HG02870 (cell line): Measurements from ENCODE around the gene AQP3.
"Not testable (repeated sequence)": the region's sequence is repeated elsewhere in the genome, so short reads cannot be mapped to it uniquely, and the experiment has no call there.

ENCODE experiments used
- ATAC-seq: cut with Tn5 transposase; IDR thresholded peaks from one replicate; pipeline ENCODE4 v1.9.1; 2021; ENCODE audit warnings: mild to moderate bottlenecking, moderate library complexity; ENCODE audit not compliant: unreplicated experiment

AQP3 gene

GRCh38 chr9:33446946-33447798, at the start of gene AQP3:
TSS of gene AQP3 (minus strand) at chr9:33447593. CDS start at chr9:33447530, 63 bp downstream.
- ATAC-seq, result peak; percentile 26

- not testable (repeated sequence) for ATAC-seq
Measured at GRCh38 chr9:33493819-33494218, 46.4 kb upstream of the AQP3 start.

- ATAC-seq, result no peak
Measured at GRCh38 chr9:33489066-33489465, 41.7 kb upstream of the AQP3 start.

- ATAC-seq, result not testable (repeated sequence)
Measured at GRCh38 chr9:33485312-33485711, 37.9 kb upstream of the AQP3 start.

- no peak for ATAC-seq
Measured at GRCh38 chr9:33480976-33481375, 33.6 kb upstream of the AQP3 start.

GRCh38 chr9:33480106-33480505, 32.7 kb upstream of the AQP3 start:
- no peak for ATAC-seq

- no peak for ATAC-seq
Measured at GRCh38 chr9:33476503-33476902, 29.1 kb upstream of the AQP3 start.

- ATAC-seq, result no peak
Measured at GRCh38 chr9:33475357-33475756, 28.0 kb upstream of the AQP3 start.

- ATAC-seq, result peak; percentile 99
Measured at GRCh38 chr9:33473643-33474352, 26.4 kb upstream of the AQP3 start, which contains the start of gene NOL6. TSS of gene NOL6 (minus strand) at chr9:33473924. CDS start at chr9:33473842, 82 bp downstream.

GRCh38 chr9:33472881-33473615, 25.7 kb upstream of the AQP3 start:
- ATAC-seq, result no peak

- ATAC-seq, result no peak
Measured at GRCh38 chr9:33472171-33472880, 24.9 kb upstream of the AQP3 start.

GRCh38 chr9:33471361-33471760, 24.0 kb upstream of the AQP3 start:
- ATAC-seq, result no peak

- ATAC-seq, result no peak
Measured at GRCh38 chr9:33469891-33470290, 22.5 kb upstream of the AQP3 start.

GRCh38 chr9:33468797-33469621, 21.6 kb upstream of the AQP3 start:
- no peak for ATAC-seq

- ATAC-seq, result no peak
Measured at GRCh38 chr9:33468215-33468730, 20.9 kb upstream of the AQP3 start.

- no peak for ATAC-seq
Measured at GRCh38 chr9:33467526-33467925, 20.1 kb upstream of the AQP3 start.

- ATAC-seq, result no peak
Measured at GRCh38 chr9:33466565-33467495, 19.4 kb upstream of the AQP3 start.
